NB4 (cell line): Measurements from ENCODE around the gene ARHGAP22.

ENCODE experiments used
- DNase-seq: peaks from one replicate; pipeline ENCODE4 v3.0.0; 2010; ENCODE audit warnings: low read depth
- H3K4me3 ChIP-seq: one replicate; pipeline ENCODE4 v1.5.1; 2011; ENCODE audit warnings: mild to moderate bottlenecking, low read depth, low read length, moderate library complexity
- CTCF ChIP-seq: IDR thresholded peaks from one replicate; pipeline ENCODE4 v1.5.1; 2012; ENCODE audit warnings: low read depth, low read length
- MAX ChIP-seq: IDR thresholded peaks from 2 replicates; pipeline ENCODE4 v1.6.1; 2011; ENCODE audit warnings: low read depth, low read length
- MYC ChIP-seq: IDR thresholded peaks from 2 replicates; pipeline ENCODE4 v1.6.1; 2011; ENCODE audit warnings: low read depth, low read length
- POLR2A ChIP-seq: IDR thresholded peaks from 2 replicates; pipeline ENCODE4 v1.6.1; 2011; ENCODE audit warnings: mild to moderate bottlenecking; ENCODE audit not compliant: insufficient read length; ENCODE audit errors: extremely low read depth

ARHGAP22 gene

GRCh38 chr10:48463318-48464003 lies 141.4 kb downstream of the ARHGAP22 start:
- H3K4me3 ChIP-seq = no peak overlapping the region
- no peak for TF ChIP-seq MAX
- no peak for TF ChIP-seq CTCF
- no peak for TF ChIP-seq POLR2A
- TF ChIP-seq MYC = no peak
- no peak for DNase-seq

DNA sequence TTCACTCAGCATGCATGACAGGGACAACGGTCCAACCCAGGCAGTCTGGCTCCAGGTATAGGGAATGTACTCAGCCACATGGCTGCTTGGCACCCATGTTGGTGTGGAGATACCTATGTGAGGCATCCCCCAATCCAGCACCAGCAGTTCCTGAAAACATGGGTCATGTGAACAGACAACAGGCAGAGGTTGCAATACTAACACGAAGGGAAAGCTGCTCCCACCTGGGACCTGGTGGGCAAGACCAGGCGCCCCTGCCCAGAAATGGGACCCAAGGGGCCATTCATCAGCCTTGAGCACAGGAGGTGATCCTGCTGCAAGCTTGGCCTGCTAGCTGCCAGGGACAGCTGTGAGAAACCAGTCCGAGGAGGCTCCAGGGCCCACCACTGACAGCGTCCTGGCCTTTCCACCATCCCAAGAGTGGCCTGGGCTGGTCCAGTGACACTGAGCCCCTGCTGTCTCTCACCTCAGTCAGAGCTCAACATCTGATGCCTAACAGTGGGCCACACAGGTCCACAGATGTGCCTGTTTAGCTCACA lies 142.3 kb downstream of the ARHGAP22 start:
- no peak overlapping the region for H3K4me3 ChIP-seq
- DNase-seq = no peak
- TF ChIP-seq MAX = no peak
- no peak for TF ChIP-seq CTCF
- no peak for TF ChIP-seq POLR2A
- TF ChIP-seq MYC = no peak

GRCh38 chr10:48461623-48462481 lies 143.0 kb downstream of the ARHGAP22 start:
- TF ChIP-seq MAX (no peak), MYC (no peak), POLR2A (no peak), CTCF (no peak)
- no peak for DNase-seq

DNA sequence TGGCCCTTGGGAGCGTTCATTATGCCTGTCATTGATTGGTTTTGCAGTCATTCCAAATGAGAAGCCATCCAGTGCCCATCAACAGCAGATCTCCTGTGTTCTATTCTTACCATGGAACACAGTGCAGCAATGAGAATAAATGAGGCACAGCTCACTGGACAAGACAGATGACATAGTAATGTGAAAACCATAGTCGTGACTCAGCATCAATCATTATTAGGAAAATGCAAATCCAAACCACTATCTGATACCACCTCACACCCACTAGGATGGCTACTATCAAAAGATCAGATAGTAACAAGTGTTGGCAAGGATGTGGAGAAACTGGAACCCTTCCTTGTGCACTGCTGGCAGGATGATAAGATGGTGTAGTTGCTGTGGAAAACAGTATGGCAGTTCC lies 144.7 kb downstream of the ARHGAP22 start:
- DNase-seq = no peak
- no peak overlapping the region for H3K4me3 ChIP-seq
- TF ChIP-seq CTCF (no peak), MYC (no peak), MAX (no peak), POLR2A (no peak)

More at GRCh38 chr10:48461623-48462481, 143.0 kb downstream of the ARHGAP22 start:
- no peak overlapping the region for H3K4me3 ChIP-seq

DNA sequence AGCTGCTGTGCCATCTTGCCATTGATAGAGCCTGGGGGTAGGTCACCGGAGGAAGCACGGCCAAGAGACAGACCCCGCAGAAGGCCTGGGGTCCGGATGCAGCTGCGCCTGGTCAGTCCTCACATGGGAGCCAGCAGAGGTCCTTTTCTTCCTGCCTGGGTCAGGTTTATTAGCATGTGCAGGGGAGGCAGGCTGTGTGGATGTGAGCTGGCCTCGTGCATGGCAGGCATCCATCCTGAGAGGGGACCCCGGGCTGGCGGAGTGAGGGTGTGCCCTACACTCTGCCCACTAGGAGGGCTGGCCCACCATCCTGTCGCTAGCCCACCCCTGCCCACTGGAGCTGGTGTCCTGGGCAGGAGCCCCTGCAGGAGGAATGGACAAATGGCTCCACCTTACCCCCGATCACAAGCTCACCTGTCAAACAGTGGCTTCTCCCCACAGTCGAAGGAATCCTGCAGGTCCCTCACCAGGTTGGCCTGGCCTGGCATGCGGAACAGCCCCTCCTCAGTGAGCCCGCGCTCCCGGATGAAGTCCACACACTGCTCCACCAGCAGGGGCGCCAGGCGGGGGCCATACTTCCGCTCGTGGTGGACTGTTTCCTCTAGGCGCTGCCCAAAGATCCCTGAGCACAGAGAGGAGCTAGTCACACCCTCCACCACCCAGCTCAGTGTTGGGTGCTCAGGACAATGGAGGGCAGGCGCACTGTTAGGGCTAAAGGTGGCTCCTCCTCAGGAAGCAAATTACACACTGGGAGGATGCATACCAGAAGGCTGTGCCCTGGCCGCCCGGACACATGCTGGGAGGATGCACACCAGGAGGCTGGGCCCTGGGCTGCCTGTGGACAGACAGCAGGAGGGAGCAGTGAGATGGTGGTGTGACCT lies 145.4 kb downstream of the ARHGAP22 start:
- DNase-seq = no peak
- no peak overlapping the region for H3K4me3 ChIP-seq
- TF ChIP-seq MAX (no peak), CTCF (no peak), POLR2A (no peak), MYC (no peak)
